HG02870 (cell line): Measurements from ENCODE around the gene SLC9A9.
"Not testable (repeated sequence)": the region's sequence is repeated elsewhere in the genome, so short reads cannot be mapped to it uniquely, and the experiment has no call there.

Source experiments
- ATAC-seq: cut with Tn5 transposase; IDR thresholded peaks from one replicate; pipeline ENCODE4 v1.9.1; 2021; ENCODE audit warnings: mild to moderate bottlenecking, moderate library complexity; ENCODE audit not compliant: unreplicated experiment

SLC9A9 gene

GRCh38 chr3:143698682-143699303 lies 149.5 kb downstream of the SLC9A9 start:
- no peak for ATAC-seq

DNA sequence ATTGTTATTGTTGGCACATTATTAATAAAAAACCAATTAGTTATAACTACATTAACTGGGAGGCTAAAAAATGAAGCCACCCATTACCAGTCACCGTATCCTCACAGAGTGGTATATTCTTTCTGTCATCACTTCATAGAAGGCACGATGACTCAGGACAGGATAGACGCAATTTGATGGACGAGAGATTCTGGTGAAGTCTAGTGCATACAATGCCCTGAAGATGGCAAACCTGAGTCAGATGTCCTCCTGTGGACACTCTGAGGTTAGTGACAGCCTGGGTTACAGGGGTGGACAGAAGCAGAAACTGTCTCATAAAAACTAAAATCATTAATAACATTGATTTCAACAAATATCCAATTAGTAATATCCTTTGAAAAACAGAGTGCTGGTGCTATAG lies 150.3 kb downstream of the SLC9A9 start:
- no peak for ATAC-seq

DNA sequence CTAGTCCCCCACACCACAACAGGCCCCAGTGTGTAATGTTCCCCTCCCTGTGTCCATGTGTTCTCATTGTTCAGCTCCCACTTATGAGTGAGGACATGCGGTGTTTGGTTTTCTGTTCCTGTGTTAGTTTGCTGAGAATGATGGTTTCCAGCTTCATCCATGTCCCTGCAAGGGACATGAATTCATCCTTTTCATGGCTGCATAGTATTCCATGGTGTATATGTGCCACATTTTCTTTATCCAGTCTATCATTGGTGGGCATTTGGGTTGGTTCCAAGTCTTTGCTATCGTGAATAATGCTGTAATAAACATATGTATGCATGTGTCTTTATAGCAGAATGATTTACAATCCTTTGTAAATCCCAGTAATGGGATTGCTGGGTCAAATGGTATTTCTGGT lies 152.9 kb downstream of the SLC9A9 start:
- not testable (repeated sequence) for ATAC-seq

DNA sequence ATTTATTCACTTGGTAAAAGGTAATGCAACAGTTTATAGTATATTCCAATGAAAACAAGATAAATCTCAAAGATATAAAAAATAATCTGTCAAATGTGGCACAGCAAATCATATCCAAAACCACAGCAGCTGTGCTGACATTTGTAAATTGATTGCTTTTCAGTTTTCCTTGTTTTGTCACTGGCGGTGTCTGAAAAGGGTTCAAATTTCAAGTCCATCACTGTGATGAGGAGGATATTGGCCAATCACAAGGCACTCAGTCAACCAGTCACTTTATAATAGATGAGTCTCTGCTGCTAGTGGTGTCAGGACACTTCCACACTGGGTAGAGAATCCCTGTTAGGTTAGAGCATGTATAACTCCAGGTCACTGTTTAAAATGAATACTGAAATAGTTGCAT lies 154.8 kb downstream of the SLC9A9 start:
- ATAC-seq: no peak

GRCh38 chr3:143686638-143687197 lies 161.6 kb downstream of the SLC9A9 start:
- ATAC-seq: no peak

DNA sequence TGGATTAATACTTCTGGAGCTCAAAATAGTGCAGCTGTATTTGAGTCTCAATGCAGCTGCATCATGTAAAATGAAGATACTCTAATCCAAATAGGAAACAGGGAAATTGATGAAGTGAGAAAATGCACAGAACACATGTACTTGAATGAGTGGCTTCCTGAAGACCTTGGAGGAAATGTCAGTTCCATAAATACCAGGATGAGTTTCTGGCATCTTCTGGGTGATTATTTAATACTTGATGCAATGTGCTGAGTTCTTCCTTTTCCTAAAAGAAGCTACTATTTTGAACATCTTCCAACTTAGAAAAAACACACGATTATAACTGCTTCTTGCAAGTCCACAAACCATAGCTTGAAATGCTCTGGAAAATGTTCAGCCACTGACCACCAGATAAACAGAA lies 162.8 kb downstream of the SLC9A9 start:
- ATAC-seq: no peak

DNA sequence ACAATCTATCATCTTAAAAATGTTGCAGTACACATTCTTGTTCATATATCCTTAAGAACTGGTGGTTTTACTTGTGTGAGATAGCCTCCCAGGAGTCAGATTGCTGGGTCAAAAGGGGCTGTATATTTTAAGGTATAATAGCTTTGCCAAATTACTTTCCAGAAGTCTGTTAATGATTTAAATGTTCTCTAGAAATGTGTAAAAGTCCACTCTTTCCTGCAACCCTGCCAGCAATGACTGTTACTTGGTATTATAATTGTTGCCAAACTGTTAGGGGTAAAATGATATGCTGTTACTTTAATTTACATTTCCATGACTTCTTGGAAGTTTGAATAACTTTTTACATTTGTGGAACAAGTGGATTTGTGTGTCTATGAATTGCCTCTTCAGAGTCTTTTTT lies 170.8 kb downstream of the SLC9A9 start:
- ATAC-seq: no peak

DNA sequence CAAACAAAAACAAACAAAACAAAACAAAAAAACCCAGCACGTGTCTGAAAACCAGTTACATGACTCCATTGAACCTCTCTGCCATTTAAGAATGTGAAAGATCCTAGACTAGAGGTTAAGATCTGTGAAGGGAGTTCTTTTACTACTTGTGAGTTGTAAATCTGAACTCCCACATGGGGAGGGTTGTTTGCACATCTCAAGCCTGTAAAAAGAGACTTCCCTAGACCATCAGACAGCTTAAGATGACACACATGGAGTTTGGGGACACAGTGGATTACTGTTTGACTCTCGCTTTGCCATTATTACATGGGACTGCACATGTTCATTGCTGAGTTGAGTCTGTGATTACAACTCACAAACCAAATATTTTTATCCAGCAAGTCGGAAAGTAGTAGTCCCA lies 171.5 kb downstream of the SLC9A9 start:
- ATAC-seq: no peak

- no peak for ATAC-seq
These were observed 172.2 kb downstream of the SLC9A9 start for GRCh38 chr3:143676021-143676420.

DNA sequence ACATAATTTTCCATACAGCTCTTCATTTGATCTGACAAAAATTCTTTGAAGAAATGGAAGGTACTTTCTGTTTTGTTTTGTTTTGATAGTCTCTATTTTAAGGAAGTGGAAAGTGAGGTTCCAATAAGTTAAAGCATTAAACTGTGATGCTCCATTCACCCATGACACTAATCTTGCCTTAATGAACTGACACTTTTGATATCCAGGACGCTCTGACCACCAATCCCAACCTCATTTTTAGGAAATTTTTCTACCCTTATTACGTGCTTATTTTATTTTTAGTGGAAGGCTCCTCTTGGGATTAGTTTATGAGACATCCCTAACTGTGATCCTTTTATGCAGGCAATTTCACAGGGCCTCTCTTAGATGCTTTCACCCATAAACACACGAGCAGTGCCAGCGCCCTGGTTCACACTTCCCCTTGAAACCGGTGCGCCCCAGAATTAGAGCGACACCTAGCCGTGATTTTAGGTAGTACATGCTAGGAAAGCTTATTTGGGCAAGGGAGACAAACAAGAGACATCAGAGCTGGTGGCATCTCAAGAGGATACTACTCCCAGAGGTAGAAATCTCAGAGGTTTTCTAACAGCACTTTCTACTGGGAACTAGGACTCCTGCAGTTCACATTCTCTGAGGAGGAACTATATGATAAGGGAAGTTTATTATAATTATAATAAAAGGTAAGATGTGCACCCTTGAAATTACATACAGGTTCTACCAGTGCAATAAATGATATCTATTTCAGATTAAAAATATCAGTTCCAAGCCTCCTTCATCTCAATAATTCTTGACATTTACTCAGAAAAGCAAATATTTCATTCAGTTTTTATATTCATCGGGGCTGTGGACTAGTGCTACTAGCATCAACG lies 173.9 kb downstream of the SLC9A9 start:
- ATAC-seq: peak; percentile 51

- no peak for ATAC-seq
These were observed 175.7 kb downstream of the SLC9A9 start for GRCh38 chr3:143672396-143673165.

- ATAC-seq: no peak
These were observed 176.6 kb downstream of the SLC9A9 start for GRCh38 chr3:143671626-143672025.

GRCh38 chr3:143668924-143669790 lies 179.1 kb downstream of the SLC9A9 start:
- ATAC-seq: peak; percentile 95

DNA sequence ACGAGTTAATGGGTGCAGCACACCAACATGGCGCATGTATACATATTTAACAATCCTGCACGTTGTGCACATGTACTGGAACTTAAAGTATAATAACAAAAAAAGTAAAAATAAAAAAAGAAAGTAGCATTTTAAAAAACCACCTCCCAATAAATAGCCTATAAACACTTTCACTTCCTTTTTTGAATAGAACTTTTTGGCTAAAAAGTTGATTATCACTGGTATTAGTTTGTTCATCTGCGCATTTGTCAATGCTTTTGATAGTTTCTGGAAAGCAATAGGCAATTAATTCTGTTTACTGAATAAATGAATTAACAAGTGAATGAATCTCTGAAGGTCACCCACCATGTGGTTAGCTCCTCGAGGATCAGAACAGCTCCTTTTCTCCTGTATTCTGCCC lies 179.9 kb downstream of the SLC9A9 start:
- ATAC-seq: no peak

- no peak for ATAC-seq
These were observed 186.6 kb downstream of the SLC9A9 start for GRCh38 chr3:143661677-143662076.

DNA sequence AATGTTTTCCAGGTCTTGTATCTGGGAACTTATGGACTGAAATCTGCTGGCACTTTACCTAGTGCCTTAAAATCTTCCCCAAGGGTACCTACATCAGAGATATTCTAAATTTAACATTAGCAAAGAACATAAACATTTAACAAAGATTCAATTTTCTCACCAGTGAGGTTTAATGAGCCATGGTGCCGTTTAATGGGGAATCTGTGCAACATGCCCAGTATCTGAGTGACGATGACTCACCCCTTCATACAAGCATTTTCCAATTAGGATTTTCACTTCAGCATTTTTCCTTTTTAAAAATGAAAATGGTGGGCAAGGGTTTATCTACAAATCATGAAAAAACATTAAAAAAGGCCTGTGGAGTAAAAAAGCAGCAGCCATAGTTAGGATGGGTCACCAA lies 189.4 kb downstream of the SLC9A9 start:
- no peak for ATAC-seq

GRCh38 chr3:143658116-143658515 lies 190.2 kb downstream of the SLC9A9 start:
- no peak for ATAC-seq

DNA sequence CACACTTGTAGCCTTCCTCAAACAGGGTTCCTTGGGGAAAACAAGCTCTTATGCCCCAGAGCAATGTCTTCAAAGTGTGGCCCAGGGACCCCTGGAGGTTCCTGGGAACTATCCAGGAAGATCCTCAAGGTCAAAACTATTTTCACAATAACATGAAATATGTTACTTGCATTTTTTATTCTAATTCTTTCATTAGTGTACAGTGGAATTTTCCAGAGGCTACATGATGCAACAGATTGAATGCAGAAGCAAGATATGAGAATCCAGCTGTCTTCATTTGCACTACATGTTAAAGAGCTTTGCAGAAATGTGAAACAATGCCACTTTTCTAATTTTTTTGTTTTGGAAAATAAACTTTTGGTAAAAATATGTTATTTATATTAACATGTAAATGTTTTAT lies 190.9 kb downstream of the SLC9A9 start:
- no peak for ATAC-seq

DNA sequence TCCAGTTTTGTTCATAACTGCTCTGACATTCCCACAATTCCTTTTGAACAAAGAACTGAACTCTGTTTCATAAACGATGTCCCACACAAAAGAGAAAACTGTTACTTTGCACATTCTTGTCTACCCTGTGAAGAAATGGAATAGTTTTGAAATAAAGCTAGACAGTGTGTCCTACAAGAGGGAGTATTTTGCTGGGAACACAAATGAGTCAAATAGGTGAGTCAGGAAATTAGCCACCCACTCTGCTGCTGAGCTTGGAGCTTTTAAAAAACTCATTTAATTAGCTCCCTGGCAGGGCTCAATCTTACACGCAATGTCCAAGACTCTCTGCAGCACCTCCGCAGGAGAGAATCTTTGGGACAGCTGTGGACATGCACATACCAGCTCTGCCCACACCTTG lies 193.4 kb downstream of the SLC9A9 start:
- ATAC-seq: no peak

- no peak for ATAC-seq
These were observed 194.3 kb downstream of the SLC9A9 start for GRCh38 chr3:143653935-143654334.
